GM13976 (cell line): Measurements from ENCODE around the gene ASB10.

Source experiments
- DNase-seq: peaks from one replicate; pipeline ENCODE4 v3.0.0; 2012; ENCODE audit warnings: low spot score
- in situ Hi-C: fragments of 300-500 bp; cut with MboI; formaldehyde crosslinking; loops from one replicate; pipeline ENCODE4 v1.12.0; 2022; ENCODE audit warnings: low sequenced_read_pairs, mixed read lengths, inconsistent platforms; ENCODE audit not compliant: unreplicated experiment
- TF ChIP-seq, protein P1 (sequence below): IDR thresholded peaks from 2 replicates; pipeline ENCODE4 v1.5.1; 2012; ENCODE audit warnings: borderline replicate concordance, mild to moderate bottlenecking; ENCODE audit not compliant: insufficient read depth; ENCODE audit errors: extremely low read depth, missing control alignments, control extremely low read depth

The ASB10 gene

DNA sequence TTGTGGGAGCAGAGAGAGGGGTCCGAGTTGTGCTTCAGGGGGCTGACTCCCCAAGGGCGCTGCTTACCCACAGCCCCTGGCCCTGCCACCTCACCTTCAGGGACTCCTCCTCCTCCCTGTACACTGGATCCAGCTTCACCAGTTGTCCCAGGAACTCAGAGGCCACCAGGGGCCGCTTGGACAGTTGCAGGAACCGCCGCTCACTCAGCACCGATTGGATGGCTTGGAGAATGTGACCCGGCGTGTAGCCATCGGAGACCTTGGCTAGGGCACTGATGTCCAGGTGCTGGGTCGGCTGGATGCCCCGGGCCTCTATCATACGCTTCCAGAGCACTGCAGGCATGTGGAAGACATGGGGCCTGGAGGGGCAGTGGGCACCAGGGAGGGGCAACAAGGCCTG, 4.5 kb upstream of the ASB10 start:
- TF ChIP-seq, protein P1, sequence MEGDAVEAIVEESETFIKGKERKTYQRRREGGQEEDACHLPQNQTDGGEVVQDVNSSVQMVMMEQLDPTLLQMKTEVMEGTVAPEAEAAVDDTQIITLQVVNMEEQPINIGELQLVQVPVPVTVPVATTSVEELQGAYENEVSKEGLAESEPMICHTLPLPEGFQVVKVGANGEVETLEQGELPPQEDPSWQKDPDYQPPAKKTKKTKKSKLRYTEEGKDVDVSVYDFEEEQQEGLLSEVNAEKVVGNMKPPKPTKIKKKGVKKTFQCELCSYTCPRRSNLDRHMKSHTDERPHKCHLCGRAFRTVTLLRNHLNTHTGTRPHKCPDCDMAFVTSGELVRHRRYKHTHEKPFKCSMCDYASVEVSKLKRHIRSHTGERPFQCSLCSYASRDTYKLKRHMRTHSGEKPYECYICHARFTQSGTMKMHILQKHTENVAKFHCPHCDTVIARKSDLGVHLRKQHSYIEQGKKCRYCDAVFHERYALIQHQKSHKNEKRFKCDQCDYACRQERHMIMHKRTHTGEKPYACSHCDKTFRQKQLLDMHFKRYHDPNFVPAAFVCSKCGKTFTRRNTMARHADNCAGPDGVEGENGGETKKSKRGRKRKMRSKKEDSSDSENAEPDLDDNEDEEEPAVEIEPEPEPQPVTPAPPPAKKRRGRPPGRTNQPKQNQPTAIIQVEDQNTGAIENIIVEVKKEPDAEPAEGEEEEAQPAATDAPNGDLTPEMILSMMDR = no peak
- in situ Hi-C loops = no loop called here

DNA sequence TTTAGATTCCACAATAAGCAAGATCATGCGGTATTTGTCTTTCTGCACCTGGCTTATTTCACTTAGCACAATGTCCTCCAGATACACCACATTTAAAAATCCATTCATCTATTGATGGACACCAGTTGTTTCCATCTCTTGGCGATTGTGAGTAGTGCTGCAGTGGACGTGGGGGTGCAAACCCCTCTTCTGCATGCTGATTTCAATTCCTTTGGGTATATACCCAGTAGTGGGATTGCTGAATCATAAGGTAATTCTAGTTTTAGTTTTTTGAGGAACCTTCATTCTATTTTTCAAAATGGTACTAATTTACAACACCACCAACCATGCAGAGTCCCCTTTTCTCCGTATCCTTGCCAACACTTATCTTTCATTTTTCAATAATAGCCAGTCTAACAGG, 2.0 kb upstream of the ASB10 start:
- in situ Hi-C loops = no loop called here

More for the DNA sequence above, 4.5 kb upstream of the ASB10 start:
- no peak for DNase-seq

DNA sequence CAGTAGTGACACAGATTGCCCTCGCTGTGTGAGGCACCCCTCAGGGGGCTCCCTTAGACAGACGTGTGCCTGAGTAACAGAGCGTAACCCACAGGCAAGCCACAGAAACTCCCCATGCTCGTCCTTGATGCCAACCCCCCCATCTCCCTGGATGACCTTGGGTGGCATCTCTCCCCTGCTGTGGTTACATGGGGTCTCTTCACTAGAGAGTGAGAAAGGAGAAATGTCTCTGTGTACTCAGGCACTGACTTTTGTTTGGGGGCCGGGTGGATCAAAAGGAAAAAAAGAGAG, 1.1 kb upstream of the ASB10 start:
- in situ Hi-C loops = no loop called here
- TF ChIP-seq, protein P1 = no peak

More for the DNA sequence above, 2.0 kb upstream of the ASB10 start:
- no peak for DNase-seq
- TF ChIP-seq, protein P1 = no peak

DNA sequence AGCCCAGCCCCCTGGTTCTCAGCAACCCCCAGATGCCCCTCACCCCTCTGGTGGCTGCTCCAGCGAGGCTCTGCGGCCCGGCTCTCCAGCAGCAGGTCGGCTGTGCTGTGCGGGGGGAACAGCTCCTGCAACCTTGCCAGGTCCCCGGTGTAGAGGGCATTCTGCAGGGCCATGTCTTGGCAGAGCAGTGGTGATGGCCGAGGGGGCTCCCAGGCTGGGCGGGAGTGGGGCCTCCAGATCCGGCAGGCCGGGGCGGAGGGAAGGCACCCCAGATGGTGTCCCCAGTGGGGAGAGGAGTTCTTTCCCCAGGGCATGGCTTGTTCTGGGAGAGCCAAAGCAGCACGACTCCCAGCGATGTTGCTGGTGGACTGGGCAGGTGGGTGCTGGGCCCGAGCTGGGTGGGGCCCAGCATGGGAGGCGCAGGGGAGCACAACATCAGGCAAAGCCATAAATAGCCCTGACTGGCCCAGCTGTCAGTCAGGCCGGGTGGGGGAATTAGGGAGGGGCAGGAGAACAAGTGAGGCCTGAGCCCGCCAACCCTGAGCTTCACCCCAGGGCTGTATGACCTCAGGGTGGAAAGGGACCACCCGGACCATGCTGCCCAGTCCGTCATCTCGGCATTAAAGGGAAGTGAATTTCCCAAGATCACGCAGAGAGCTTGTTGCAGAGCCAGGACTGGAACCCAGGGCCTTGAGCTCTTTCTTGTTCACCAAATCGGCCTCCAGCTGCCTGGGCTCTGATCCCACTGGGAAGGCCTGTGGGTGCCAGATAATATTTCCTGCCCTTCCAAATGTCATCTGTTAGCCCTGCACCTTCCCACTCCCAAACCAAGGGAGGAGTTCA, 580 bp upstream of the ASB10 start:
- TF ChIP-seq, protein P1 = no peak
- no peak for DNase-seq
- in situ Hi-C loops = no loop called here

More for the DNA sequence above, 1.1 kb upstream of the ASB10 start:
- DNase-seq = no peak

DNA sequence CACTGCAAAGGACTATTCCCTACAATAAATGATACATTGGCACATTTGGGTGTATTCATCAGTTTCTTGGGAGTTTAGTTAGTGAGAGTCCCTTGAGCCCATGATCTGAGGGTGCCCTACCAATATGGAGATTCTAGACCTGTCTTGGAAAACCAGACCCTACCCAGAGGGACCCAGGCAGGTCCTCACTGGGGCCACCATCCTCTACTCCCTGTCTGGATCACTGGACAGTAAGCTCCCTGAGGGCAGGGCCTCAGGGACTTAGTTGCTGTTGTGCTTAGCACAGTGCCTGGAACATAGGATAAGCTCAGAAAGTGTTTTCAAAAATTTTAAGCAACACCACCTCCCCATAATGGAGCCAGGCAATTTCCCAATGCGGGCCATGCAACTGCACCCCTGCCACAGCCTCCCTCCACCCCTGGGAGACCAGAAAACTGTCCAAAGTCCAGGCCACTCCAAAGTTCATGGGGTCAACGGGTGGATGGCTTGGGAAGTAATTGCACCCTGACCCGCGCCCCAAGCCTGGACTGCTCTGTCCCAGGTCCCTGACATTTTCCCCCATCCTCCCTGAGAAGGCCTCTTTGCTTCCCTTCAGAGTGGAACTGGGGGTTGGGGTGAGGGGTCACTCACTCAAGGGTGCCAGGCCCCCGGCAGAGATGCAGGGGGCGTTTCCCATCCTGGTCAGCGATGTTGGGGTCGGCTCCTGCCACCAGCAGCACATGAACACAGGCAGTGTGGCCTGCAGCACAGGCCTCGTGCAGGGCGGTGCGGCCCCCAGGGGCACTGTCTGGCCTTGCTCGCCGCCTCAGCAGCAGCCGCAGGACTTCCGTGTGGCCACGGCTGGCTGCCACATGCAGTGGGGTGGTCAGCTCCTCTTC, 1.0 kb downstream of the ASB10 start:
- no peak for DNase-seq
- in situ Hi-C loops = no loop called here
- TF ChIP-seq, protein P1 = no peak

DNA sequence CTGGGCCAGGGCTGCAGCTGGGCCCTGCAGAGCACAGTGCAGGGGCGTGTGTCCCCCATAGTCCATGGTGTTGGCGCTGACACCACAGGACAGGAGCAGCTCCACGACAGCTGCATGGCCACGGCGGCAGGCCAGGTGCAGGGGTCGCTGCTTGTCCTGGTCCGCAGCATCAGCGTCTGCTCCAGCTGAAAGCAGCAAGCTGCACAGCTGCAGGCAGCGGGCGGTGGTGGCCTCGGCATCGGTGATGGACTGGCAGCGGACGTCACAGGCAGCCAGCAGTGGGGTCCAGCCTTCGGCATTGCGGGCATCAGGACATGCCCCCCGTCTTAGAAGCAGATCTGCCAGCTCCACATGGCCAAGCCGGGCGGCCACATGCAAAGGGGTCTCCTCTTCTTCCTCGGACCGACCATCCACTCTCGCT, 6.0 kb downstream of the ASB10 start:
- in situ Hi-C loops = no loop called here
- no peak for DNase-seq
- TF ChIP-seq, protein P1 = no peak
